SK-N-MC (cell line): Measurements from ENCODE around the gene PRKAR2B.

Source experiments
- EZH2 ChIP-seq: fragments of 200-600 bp; sonication (generic); IDR thresholded peaks from one replicate; pipeline ENCODE4 v1.6.1; 2017; ENCODE audit warnings: antibody characterized with exemption
- FOXP2 ChIP-seq: optimal IDR thresholded peaks from 2 replicates; pipeline ENCODE3; 2011; ENCODE audit warnings: mild to moderate bottlenecking, moderate library complexity; ENCODE audit not compliant: insufficient read depth; ENCODE audit errors: extremely low read length, control extremely low read depth
- POLR2AphosphoS5 ChIP-seq: IDR thresholded peaks from 2 replicates; pipeline ENCODE4 v1.6.1; 2012; ENCODE audit warnings: mild to moderate bottlenecking, low read depth, low read length, borderline replicate concordance

GRCh38 chr7:107085180-107085579, 40.7 kb downstream of the PRKAR2B start:
- TF ChIP-seq POLR2AphosphoS5 (no peak), EZH2 (no peak), FOXP2 (no peak)
